Neural crest cell (in vitro differentiated cells): ENCODE measurements around the gene MDN1. TPM values are rescaled to one million over a fixed set of nuclear protein-coding genes. Genes with fewer than 3 reads are reported as not detected.

Experiments used
- DNase-seq: peaks from one replicate; pipeline ENCODE4 v3.0.0; 2021; ENCODE audit warnings: low read depth, mixed read lengths, low spot score
- H3K27ac Mint-ChIP-seq: one replicate; pipeline ENCODE4 v1.8.0; 2021; ENCODE audit warnings: mild to moderate bottlenecking, mixed read lengths; ENCODE audit not compliant: unreplicated experiment
- H3K27me3 Mint-ChIP-seq: 2 replicates; pipeline ENCODE4 v1.8.0; 2021; ENCODE audit warnings: low read depth, mild to moderate bottlenecking, mixed read lengths
- H3K36me3 Mint-ChIP-seq: 2 replicates; pipeline ENCODE4 v1.8.0; 2021; ENCODE audit warnings: low read depth, mild to moderate bottlenecking, mixed read lengths
- H3K4me1 Mint-ChIP-seq: 2 replicates; pipeline ENCODE4 v1.8.0; 2021; ENCODE audit warnings: mixed read lengths
- H3K4me3 Mint-ChIP-seq: one replicate; pipeline ENCODE4 v1.8.0; 2021; ENCODE audit warnings: mild to moderate bottlenecking, mixed read lengths
- H3K9me3 Mint-ChIP-seq: 2 replicates; pipeline ENCODE4 v1.8.0; 2021; ENCODE audit warnings: mixed read lengths
- CTCF ChIP-seq: fragments of 200-600 bp; sonication (generic); conservative IDR thresholded peaks from 2 replicates; pipeline ENCODE4 v1.5.0; 2021; ENCODE audit warnings: antibody characterized with exemption, mild to moderate bottlenecking
- total RNA-seq: library from RNA; stranded (reverse); gene quantifications from 2 replicates; pipeline ENCODE4 v1.2.1, GENCODE V29; 2021

MDN1 gene
- total RNA-seq, 1 donor from 2014 or later = 49.0 TPM

GRCh38 chr6:89630488-89630887 lies 189.1 kb downstream of the MDN1 start:
- no peak for DNase-seq
- peaks cover 3% of the 10 kb centered on the region for H3K36me3 Mint-ChIP-seq
- no peaks in the 10 kb centered on the region for H3K9me3 Mint-ChIP-seq
- H3K27ac Mint-ChIP-seq = no peak overlapping the region
- peaks cover 7% of the 10 kb centered on the region for H3K4me1 Mint-ChIP-seq
- H3K27me3 Mint-ChIP-seq = no peaks in the 10 kb centered on the region
- no peak for TF ChIP-seq CTCF
- no peak overlapping the region for H3K4me3 Mint-ChIP-seq

- H3K9me3 Mint-ChIP-seq = no peaks in the 10 kb centered on the region
- H3K4me3 Mint-ChIP-seq = no peak overlapping the region
- TF ChIP-seq CTCF = no peak
- no peak overlapping the region for H3K27ac Mint-ChIP-seq
- no peaks in the 10 kb centered on the region for H3K27me3 Mint-ChIP-seq
- peaks cover 7% of the 10 kb centered on the region for H3K4me1 Mint-ChIP-seq
- no peaks in the 10 kb centered on the region for H3K36me3 Mint-ChIP-seq
- no peak for DNase-seq
Measured at GRCh38 chr6:89623749-89624148, 195.8 kb downstream of the MDN1 start.

- H3K9me3 Mint-ChIP-seq = no peaks in the 10 kb centered on the region
- H3K36me3 Mint-ChIP-seq = no peaks in the 10 kb centered on the region
- no peaks in the 10 kb centered on the region for H3K27me3 Mint-ChIP-seq
Measured at GRCh38 chr6:89619567-89619966, 200.0 kb downstream of the MDN1 start.

GRCh38 chr6:89618026-89618425 lies 201.6 kb downstream of the MDN1 start:
- DNase-seq = no peak
- Mint-ChIP-seq H3K4me3 (no peak overlapping the region), H3K27me3 (no peaks in the 10 kb centered on the region), H3K36me3 (no peaks in the 10 kb centered on the region), H3K9me3 (no peaks in the 10 kb centered on the region), H3K27ac (no peak overlapping the region), H3K4me1 (no peaks in the 10 kb centered on the region)
- TF ChIP-seq CTCF = no peak

More at GRCh38 chr6:89619567-89619966, 200.0 kb downstream of the MDN1 start:
- no peak for TF ChIP-seq CTCF
- no peak overlapping the region for H3K27ac Mint-ChIP-seq
- no peak for DNase-seq
- no peaks in the 10 kb centered on the region for H3K4me1 Mint-ChIP-seq
- no peak overlapping the region for H3K4me3 Mint-ChIP-seq

- H3K27ac Mint-ChIP-seq = no peak overlapping the region
- no peaks in the 10 kb centered on the region for H3K9me3 Mint-ChIP-seq
- no peak for DNase-seq
- H3K4me1 Mint-ChIP-seq = no peaks in the 10 kb centered on the region
- no peaks in the 10 kb centered on the region for H3K36me3 Mint-ChIP-seq
- no peaks in the 10 kb centered on the region for H3K27me3 Mint-ChIP-seq
- H3K4me3 Mint-ChIP-seq = no peak overlapping the region
- no peak for TF ChIP-seq CTCF
Measured at GRCh38 chr6:89616531-89616930, 203.1 kb downstream of the MDN1 start.

GRCh38 chr6:89615882-89616281 lies 203.7 kb downstream of the MDN1 start:
- no peak for DNase-seq

More at GRCh38 chr6:89615882-89616281, 203.7 kb downstream of the MDN1 start:
- Mint-ChIP-seq H3K9me3 (no peaks in the 10 kb centered on the region), H3K27ac (no peak overlapping the region), H3K4me1 (no peaks in the 10 kb centered on the region), H3K4me3 (no peak overlapping the region), H3K36me3 (no peaks in the 10 kb centered on the region), H3K27me3 (no peaks in the 10 kb centered on the region)
- no peak for TF ChIP-seq CTCF
